NCI-H82 treated with DMSO at 0.1 percent for 48 hours (cell line): ENCODE data around the gene FKTN.
A peak's percentile ranks its signal among the peaks of the same experiment; 100 is the strongest.
"Not testable (repeated sequence)": the region's sequence is repeated elsewhere in the genome, so short reads cannot be mapped to it uniquely, and the experiment has no call there.

Experiments used
- DNase-seq: peaks from one replicate; lab custom pipeline; 2025; ENCODE audit not compliant: unreplicated experiment; lab: John Stamatoyannopoulos, UW

FKTN gene

DNA sequence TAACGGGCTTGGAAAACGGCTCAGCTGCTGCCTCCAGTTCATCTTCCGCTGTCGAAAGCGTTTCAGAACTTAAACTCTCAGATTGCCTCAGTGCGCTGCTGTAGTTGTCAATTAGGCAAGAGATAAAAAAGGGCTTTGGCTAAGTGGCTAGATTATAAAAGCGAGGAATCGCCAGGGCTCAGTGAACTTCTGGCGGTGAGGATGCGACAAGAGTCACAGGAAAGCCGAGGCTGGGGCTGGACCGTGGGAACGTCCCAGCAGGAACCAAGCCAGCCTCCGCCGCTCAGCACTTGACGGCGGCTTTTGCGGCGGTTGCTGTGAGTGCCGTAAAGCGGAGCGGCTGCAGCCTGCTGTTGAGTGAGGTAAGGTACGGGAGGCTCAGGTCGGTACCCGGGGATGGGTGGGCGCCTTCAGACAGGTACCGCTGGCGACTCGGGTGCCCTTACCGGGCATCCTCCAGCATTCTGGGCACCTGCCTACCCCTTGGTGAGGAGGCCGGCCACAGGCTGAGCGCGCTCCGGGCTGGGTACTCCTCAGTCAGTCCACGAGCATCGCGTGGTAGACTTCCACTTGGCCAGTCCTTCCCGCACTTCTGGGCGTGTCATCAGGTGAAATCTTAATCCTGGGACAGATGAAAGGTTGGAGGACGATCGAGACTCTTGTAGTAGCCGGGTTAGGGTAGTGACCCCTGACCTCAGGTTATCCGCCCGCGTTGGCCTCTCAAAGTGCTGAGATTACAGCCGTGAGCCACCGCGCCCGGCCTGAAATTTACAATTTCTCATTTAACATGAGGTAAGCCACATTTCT, at the start of gene FKTN:
Gene FKTN, plus strand, starts transcription at position 328 of the 807 bp plus-strand sequence. CDS start 16,902 bp downstream, outside the sequence.
- DNase-seq: peak; percentile 51

DNA sequence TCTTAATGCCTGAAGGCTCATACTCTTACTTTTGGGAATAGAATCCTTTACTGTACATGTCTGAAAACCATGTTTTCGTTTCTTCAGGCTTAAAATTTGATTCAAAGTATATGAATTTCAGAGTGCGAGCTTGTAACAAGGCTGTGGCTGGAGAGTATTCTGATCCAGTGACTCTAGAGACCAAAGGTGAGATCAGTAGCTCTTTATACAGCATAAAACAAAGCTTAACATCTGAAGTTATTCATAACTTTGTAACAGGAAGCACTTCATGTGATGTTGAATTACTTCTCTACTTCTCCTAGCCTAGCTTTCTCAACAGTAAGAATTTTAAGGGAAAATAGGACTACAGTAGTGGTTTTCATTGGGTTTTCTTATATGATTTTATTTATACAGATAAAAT, 49.4 kb upstream of the FKTN start:
- no peak for DNase-seq

DNA sequence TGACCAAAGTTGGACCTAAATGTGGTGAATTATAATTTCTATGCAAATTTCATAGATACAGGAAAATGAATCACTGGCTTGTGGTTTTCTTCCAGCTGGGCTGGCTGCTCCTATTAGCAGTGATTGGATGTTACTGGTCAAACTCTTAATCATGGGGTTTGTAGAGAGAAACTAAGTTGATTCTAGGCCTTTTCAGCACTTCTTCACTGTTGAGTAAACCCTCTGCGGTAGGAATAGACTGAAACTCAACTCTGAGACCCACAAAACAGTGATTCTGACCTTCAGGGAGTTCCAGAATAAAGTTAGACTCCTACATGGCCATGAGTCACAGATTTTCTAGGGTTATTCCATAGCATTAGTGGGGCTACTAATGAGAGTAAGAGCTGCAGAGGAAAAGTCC, 47.9 kb upstream of the FKTN start:
- DNase-seq: no peak

DNA sequence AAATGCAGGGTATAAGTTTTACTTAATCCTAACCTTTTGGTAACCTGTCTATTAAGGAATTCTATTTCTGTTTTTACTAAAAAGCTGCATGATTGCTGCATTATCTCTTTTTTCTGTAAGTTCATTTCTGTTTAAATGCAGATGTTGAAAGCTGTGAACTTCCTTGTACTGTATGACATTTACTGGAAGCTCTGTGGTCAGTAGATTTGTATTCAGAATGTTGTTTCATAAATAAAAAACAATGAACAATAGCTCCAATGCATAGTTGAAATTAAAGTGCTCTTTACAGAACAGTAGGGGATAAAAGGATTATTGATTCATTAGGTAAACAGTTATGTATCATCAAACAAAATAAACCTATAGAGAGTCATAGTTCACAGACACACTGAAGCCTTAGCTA, 46.5 kb upstream of the FKTN start:
- DNase-seq: no peak

DNA sequence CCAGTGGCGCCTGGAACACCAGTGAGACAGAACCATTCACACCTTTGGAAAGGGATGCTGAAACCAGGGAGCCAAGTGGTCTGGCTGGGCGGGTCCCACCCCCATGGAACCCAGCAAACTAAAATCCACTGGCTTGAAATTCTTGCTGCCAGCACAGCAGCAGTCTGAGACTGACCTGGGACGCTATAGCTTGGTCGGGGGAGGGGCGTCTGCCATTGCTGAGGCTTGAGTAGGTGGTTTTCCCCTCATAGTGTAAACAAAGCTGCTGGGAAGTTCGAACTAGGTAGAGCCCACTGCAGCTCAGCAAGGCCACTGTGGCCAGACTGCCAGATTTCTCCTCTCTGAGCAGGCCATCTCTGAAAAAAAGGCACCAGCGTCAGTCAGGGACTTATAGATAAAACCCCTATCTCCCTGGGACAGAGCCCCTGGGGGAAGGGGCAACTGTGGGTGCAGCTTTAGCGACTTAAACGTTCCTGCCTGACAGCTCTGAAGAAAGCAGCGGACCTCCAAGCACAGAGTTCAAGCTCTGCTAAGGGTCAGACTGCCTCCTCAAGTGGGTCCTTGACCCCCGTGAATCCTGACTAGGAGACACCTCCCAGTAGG, 42.0 kb upstream of the FKTN start:
- DNase-seq: no peak

DNA sequence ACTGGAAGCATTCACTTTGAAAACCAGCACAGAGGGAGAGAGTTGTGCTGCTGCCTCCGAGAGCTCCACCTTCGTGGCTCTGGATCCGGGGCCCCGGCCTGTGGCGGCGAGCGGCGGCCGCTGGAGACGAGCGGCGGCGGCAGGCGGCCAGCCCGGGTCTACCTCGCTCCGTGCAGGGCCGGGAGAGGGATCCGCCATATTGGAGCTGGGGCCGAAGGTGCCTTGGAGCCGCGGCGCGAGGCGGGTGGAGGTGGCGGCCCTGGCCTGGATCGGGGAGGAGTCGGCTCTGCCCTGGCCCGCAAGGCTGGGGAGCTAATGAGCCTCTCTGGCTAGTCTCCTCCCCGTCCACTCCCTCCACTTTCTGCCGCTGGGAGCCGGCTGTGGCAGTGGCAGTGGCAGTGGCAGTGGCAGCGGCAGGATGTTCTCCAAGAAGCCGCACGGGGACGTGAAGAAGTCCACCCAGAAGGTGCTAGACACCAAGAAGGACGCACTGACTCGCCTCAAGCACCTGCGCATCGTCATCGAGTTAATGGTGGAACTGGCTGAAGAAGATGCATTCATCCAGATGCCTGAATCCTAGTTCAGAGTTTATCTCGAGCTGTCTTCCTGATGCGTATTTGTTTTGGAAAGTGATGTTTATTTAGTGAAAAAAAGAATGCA, 38.1 kb upstream of the FKTN start:
- DNase-seq: not testable (repeated sequence)

DNA sequence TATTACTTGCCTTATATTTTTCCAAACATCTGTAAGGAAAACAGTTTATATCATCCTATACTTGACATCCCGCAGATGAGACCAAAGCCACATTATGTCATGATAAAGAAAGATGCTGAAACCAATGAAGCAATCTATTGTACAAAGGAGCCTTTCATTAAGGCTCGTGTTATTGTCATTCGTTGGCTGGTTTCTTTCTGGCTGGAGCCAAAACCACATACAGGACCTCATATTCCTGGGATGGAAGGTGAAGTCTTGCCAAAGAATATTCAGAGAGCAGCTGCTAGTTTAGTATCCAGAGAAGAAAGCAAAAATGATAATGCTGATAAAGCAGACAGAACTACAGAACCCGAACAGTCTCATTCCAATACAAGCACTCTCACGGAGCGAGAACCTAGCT, 36.9 kb upstream of the FKTN start:
- not testable (repeated sequence) for DNase-seq

DNA sequence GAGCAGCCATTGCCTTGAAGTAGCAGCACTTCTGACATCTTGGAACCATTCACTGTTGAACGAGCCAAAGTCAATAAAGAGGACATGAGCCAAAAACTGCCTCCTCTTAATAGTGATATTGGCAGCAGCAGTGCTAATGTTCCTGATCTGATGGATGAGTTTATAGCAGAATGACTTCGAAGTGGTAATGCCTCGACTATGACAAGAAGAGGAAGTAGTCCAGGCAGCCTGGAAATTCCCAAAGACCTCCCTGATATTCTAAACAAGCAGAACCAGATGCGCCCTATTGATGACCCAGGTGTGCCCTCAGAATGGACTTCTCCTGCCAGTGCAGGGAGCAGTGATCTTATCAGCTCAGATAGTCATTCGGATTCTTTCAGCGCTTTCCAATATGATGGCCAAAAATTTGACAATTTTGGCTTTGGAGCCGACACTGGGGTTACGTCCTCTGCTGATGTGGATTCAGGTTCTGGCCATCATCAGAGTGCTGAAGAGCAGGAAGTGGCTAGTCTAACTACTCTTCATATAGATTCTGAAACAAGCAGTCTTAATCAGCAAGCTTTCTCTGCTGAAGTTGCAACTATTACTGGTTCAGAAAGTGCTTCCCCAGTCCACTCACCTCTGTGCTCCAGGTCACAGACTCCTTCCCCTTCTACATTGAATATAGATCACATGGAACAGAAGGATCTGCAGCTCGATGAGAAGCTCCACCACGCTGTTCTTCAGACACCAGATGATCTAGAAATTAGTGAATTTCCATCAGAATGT, 35.1 kb upstream of the FKTN start:
- DNase-seq: not testable (repeated sequence)

DNA sequence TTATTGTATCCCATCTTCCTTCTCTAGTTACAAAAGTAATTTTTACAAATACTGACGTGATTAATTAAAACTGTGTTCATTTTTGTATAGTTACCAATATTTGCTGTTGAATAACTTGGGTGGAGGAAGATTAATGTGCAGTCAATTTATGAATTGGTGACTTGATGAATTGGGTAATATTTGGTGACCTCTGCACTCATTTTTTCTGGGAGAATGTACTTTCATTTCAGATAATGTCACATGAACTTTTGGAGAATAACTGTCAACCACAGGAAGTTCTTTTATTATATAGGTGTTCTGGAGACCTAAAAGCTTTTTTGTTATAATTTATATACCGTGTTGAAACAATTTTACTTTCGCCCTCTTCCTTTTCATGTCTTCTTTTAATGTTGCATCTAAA, 26.4 kb upstream of the FKTN start:
- no peak for DNase-seq

DNA sequence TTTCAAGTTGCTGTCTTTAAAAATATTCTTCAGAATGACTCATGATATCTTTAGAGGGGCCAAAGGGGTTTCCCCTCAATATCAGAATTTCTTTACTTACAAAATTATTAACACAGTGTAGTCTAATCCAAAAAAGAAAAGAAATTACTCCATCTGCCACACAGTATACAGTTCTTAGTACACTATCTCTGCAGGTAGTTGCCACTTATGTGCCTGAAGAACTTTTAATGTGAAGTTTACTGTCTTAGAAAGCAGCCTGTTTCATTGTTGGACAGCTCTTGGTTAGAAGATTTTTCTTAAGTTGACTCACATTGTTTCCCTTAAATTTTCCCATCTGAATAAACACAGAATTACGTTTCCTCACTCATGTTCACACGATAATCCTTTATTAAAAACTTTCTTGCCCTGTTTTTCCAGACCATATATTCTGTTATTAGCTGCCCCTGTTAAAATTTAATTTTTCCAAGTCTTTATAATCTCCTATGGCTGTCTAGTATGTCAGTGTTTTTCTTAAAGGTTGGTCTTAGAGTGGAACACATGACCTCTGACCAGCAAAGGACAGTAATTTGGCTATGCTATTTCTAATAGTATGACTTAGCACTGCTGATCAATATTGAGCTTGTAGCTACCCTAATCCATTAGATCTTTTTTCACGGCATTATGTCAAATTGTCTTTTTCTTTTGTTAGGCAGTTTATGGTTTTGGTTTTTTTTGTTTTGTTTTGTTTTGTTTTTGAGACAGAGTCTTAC, 21.8 kb upstream of the FKTN start:
- no peak for DNase-seq

DNA sequence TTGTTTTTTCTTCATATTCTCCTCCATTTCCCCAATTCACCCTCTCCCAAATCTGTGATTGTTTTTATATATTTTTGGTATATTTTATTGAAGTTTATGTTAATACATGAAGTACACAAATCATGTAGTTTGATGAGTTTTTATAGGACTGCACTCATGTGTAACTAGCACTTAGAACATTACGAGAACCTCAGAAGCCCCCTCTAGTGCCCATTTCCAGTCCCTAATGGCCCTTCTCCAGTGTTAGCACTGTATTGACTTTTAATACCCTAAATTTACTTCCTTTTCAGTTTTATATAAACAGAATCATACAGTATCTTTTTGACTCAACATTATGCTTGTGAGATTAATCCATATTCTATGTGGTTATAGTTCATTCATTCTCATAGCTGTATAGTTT, 18.5 kb upstream of the FKTN start:
- DNase-seq: no peak

DNA sequence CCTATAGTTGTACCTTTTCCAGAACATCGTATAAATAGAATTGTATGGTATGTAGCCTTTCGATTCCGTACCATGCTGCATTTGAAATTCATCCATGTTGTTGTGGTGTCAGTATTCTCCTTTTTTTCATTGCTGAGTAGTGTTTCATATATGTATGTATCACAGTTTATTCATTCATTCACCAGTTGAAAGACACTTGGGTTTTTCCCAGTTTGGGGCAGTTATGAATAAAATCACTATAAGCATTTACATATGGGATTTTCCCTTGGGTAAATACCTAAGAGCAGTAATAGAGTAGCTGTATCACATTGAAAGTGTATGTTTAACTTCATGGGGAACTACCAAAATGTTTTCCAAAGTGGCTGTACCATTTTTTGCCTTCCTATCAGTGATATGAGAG, 16.1 kb upstream of the FKTN start:
- no peak for DNase-seq

DNA sequence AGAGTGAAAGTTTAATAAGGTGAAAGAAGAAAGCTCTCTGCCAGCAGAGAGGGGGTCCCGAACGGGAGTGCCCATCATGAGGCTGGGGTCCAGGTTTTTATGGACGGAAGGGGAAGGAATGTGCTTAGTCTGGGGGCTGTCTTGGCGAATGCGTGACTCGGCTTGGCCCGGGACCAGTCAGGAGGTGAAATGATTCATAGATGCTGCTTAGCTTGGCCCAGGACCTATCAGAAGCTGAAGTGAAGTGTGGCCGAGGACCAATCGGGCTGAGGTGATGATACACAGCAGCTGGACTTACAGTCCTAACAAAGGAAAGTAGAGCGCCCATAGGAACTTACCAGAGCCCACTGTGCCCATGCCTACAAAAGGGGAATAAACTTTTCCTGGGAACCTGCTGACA, 3.9 kb upstream of the FKTN start:
- DNase-seq: no peak

DNA sequence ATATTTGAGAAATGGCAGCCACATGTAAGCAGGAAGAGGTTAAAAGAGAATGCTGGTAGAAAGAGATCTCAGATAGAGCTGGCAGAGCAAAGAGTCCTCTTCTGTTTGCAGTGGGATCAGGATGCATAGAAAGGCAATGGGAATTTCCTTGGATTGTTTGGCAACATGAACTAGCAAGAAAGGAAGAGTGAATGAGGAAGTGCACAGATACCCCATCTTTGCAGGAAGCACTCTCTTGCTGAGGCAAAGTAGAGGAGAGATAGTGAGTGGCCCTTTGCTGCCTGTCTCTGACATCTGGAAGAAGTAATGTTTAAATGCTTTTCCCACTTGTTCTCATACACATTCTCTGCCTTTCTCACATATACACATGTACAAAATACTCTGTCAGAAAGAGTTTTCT, 14.5 kb downstream of the FKTN start:
- no peak for DNase-seq

DNA sequence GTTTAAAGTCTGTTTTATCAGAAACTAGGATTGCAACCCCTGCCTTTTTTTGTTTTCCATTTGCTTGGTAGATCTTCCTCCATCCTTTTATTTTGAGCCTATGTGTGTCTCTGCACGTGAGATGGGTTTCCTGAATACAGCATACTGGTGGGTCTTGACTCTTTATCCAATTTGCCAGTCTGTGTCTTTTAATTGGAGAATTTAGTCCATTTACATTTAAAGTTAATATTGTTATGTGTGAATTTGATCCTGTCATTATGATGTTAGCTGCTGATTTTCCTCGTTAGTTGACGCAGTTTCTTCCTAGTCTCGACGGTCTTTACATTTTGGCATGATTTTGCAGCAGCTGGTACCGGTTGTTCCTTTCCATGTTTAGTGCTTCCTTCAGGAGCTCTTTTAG, 22.0 kb downstream of the FKTN start:
- DNase-seq: not testable (repeated sequence)

DNA sequence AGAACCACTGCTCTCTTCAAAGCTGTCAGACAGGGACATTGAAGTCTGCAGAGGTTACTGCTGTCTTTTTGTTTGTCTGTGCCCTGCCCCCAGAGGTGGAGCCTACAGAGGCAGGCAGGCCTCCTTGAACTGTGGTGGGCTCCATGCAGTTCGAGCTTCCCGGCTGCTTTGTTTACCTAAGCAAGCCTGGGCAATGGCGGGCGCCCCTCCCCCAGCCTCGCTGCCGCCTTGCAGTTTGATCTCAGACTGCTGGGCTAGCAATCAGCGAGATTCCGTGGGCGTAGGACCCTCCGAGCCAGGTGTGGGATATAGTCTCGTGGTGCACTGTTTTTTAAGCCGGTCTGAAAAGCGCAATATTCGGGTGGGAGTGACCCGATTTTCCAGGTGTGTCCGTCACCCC, 23.6 kb downstream of the FKTN start:
- not testable (repeated sequence) for DNase-seq

DNA sequence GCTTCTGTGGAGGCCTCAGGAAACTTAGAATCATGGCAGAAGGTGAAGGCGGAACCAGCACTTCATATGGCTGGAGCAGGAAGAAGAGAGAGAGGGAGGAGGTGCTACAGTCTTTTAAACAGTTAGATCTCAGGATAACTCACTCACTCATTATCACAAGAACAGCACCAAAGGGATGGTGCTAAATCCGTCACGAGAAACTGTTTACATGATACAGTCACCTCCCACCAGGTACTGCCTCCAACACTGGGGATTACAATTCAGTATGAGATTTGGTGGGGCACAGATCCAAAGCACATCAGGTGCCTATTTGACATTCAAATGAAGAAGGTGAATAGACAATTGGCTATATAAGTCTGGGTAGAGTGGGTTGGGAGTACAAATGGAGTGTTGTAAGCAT, 35.2 kb downstream of the FKTN start:
- no peak for DNase-seq

DNA sequence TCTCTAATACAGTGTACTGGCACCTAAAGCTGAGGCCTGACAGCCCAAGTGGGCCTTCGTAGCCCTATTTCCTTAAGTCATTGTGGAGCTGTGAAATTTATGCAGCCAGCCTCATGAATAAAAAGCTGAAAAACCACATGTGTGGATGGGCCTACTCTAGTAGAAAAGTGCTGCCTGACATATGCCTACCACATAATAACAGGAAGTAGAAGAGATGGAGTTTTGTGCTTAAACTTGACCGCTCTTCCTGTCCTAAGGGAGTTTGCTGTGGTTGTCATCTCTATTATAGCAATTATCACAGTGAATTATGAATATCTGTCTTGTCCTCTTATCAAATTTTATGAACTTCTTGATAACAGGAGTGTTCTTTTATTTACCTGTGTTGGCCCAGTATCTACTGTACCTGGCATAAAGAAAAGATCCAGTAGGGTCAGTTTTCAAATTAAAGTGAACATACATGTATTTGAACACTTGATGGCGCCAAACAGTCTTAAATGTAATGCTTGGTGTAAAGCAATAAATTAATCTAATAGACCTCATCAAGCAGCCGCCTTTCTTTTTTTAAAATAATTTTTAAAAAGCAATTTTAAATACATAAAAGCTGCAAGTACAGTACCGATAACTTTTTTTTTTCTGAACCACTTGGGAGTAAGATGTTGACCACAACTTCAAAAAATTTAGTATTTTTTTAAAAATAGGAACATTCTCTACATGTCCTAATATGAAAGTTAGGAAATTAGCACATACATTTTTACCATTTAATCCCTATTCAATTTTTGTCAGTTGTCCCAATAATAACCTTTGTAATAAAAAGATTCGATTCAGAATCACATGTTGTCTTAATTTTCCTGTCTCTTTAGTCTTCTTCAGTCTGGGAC, 51.0 kb downstream of the FKTN start:
- peak; percentile 53 for DNase-seq

DNA sequence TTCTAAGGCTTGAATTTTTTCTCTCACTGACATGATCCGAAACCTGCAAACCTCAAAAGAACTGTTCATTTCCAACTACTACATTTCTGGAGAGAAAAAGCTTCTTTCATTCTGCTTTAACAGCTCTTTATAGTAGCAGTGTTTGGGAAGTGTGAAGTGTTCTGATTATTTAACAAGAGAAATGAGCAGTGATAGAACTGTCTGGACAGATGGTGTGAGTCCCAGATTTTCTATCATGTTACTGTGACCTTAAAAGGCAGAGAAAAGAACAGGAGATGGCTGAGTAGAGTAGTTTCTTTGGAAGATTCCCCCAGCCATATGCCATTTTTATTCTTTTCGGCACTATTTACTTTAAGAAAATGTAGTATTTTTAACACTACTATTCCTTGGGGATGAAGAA, 63.1 kb downstream of the FKTN start:
- DNase-seq: peak; percentile 45

DNA sequence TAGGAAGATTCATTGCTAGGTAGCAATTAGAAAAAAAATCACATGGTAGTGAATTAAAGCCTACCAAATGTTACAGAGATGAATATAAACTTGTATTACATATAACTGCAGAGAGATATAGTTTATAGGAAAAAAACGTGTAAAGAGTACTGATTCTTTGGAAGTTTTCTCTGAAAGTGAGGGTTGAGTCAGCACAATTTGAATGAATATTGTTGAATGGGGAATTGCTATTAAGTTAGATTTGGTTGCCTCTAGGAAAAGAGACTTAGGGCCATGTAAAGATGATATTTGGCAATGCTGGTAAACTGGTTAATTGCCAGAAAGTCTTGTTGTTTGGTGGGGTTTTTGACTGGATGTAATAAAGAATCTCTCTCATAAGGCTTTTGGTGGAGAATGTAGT, 67.2 kb downstream of the FKTN start:
- no peak for DNase-seq
